ENCODE data around the gene PCK2.

PCK2 gene

DNA sequence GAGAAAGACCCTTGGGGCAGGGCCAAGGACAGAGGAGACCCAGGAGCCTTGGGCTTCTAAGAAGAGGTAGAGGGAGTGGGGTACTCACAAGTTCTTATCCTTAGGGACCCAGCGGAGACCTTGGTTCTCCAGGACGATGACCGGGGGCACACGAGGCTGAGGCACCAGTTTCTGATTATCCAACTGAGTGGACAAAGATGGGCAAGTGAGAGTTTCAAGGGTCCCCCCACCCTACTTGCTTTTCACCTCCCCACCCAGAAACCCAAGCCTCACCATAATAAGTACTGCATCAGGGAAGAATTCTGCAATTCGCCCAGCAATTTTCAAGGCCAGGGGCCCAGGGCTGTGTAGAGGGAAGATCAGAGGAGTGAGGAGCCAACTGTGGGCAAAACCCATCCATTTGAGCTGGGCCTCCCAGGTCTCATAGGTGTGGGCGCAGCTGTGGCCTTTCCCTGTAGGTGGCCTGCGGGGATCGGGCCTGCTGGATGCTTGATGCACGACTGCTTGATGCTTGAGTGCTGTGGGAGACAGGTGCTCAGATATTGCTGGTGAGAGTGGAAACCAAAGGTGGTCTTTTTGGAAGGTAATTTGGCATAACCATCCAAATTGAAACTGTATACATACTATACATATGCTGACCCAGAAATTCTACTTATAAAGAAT is 45.3 kb downstream of the PCK2 start:
- peak; percentile 2 for DNase-seq

DNA sequence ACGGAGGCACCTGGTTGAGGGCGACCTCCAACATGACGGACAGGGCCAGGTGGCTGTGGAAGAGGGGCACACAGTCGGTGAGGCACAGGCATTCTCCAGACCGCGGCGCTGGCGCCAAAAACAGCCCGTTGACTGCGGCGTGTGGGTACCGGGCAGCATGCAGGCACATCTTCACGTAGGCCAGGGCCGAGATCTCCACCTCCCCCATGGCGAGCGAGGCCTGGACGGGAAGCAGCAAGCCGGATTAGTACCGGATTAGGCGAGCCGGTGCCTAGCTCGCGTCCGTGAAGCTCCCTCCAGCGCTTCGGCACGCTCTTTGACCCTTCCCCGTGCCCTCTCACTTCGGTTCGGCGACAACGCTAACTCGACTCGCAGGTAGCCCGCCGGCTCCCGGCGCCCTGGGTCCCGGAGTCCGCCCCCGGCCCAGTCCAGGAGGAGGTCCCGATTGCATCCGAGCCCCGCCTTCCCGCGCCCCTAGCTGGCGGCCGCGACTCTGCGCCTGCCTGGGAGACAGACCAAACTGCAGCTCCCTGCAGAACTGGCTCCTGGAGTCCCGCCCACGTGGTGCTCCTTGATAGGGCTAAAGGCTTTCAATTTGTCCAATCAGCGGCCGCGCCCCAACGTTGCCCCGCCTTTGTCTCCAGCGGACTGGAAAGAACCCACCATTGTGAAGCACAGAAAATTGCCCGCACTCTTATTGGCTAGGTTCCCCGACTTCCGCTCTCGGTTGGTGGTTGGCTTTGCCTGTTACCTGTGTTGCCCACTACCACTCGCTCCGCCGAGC is 47.2 kb downstream of the PCK2 start, which contains the start of gene EMC9:
TSS of gene EMC9 (minus strand) at position 495 of the 784 bp plus-strand sequence. CDS start at position 208, 287 bp downstream.
- DNase-seq, result peak; percentile 100

DNA sequence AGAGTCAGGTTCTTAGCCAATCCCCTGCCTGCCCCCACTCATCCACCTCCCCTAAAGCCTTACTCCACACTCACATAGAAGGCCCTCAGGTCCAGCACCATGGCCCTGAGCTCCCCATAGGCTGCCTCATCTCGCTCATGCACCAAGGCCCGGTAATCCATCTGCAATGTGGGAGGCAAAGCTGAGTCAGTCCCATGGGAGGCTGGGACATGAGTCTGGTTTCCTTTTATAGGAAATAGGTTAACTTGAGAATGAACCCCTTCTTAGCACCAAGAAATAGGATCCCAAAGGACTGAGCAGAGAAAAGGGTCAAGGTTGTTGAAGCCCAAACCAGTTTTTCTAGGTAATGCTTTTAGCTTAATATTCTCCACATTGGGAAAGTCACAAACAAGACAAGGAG is 49.4 kb downstream of the PCK2 start:
- DNase-seq, result no peak

DNA sequence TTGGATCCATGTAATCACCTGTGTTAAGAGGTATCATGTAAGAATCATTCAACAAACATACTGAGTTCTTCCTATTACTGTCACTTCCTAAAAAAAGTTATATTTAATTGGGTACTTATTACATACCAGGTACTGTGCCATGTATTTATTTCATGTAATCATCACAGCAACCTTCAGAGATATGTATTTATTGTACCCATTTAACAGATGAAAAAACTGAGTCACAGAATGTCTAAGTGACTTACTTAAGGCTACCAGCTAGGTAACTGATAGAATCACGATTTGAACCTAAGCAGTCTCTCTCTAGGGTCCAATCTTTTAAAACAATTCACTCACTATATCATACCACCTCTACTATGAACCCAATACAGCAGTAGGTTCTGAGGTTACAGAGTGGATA is 50.3 kb downstream of the PCK2 start:
- no peak for DNase-seq

DNA sequence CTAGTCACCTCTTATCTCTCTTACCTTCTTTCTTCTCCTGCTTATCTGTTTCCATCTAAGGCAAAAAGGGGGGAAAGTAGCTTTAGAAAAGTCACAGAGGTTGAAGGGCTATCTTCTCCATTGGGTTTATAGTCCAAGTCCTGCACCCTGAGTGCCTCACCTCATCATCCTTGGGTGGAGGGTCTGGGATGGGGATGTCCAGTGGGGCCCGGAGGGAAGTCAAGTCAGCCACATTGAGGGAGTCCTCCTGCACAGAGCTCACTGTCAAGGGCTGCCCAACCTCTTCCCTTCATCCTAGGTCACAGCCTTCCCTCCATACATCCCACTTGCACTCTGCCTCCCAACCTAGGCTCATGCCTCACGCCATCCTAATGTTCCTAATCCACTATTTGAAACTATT is 51.1 kb downstream of the PCK2 start:
- DNase-seq, result no peak

DNA sequence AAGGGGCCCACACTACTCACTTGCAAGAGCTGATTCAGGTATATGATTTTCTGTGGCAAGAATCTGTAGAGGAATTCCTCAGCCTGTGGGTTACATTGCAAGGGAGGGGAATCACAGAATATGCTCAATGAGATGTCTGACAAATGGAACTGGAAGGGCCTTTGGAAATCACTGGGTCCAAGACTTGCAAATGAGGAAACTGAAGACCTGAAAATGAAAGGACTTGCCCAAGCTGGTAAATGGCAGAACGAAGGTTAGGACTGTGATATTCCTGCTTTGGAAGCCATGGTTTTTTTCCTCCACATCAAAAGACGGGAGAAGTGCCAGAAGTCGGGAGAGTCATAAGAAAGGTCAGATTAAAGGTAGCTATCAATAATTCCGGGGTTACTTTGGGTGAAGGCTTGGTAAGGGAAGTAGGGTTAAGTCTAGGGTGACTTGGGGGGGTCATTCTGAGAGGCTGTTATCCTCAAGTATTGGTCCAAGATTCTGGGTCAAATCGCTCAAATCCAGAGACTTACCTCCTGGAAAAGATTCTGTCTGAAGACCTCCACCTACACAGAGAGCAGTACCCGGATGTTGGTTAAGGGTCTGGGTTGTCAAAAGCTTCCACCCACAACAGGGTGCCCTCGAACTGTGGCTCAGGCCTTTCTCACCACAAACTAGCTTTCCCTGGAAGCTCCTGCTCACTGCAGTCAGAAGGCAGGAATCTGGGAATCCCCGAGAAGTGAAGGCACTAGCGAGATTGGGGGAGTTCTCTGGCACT is 51.8 kb downstream of the PCK2 start:
- no peak for DNase-seq

DNA sequence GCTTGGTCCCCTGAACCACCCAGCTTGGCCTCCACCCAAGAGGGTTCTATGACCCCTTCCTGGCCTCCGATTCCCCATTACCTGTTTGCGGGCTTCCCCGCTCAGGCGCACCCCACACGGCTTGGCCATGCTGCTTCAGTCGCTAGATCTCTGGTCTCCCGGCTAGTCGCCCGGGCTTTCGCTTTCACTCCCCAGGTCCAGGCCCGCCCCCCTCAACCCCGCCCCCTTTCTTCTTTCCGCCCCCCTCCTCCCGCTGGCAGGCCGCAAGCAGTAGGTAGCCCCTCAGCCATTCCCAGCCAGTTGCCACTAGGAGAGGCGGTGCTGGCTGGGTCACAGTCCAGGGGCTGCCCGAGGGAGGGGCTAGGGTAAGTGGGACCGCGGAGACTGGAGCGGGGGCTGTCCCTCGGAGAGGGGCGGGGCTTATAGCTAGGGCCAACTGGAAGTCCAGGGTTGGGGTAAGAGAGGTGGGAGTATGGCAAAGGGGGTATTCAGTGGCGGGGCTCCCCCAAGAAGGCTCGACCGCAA is 52.4 kb downstream of the PCK2 start, which contains the start of gene PSME2:
TSS of gene PSME2 (minus strand) at position 158 of the 525 bp plus-strand sequence. CDS start at position 129, 29 bp downstream.
- DNase-seq, result peak; percentile 98

DNA sequence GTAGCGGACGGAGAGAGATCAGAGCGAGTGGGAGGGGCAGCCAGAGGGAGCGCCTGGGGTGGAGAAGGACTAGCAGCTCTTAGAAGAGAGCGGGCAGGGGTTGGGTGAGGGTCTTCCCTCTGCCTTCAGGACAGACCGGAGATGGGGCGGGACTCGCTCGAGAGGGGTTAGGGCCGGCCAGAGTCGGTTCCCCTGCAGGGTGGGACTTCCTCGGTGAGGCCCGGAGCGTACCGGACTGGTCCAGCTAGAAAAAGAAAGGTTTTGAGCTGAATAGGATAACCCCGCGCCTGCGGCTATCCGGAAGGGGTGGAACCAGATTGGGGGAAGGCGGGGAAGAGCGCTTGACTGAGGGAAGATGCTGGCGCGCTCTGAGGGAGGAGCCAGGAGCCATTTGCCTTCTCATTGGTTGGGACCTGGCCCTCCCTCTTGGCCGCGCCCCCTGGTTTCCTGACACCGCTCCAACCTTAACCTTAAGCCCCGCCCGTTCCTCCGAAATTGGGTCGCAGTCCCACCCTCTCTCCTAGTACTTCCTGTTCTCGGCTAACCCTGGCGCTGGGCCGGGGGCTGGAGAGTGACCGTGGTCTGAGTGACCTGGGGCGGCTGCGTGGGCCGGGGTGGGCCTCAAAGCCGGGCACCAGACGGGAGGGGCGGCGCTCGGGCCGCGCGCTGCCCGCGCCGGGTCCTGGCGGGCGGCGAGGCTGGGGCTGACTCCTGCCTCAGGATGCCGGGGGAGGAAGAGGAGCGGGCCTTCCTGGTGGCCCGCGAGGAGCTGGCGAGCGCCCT is 53.1 kb downstream of the PCK2 start, which contains the start of gene RNF31:
TSS of gene RNF31 (plus strand) at position 521 of the 783 bp plus-strand sequence. CDS start at position 722, 201 bp downstream.
- peak; percentile 99 for DNase-seq

DNA sequence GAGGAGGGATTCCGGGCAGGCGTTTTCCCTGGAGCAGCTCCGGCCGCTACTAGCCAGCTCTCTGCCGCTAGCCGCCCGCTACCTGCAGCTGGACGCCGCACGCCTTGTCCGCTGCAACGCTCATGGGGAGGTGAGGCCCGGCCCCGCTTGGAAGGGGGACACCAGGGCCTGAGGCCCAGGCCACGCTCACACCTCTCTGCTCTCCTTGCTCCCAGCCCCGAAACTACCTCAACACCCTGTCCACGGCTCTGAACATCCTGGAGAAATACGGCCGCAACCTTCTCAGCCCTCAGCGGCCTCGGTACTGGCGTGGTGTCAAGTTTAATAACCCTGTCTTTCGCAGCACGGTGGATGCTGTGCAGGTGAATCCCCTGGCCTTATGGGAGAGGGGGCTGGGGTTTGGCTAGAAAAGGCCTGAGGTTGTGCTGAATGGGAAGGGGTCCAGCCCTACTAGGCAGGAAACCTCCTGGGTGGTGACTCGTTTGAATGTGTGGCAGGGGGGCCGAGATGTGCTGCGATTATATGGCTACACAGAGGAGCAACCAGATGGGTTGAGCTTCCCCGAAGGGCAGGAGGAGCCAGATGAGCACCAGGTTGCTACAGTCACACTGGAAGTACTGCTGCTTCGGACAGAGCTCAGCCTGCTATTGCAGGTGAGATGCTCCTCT is 53.8 kb downstream of the PCK2 start:
- DNase-seq, result peak; percentile 6

DNA sequence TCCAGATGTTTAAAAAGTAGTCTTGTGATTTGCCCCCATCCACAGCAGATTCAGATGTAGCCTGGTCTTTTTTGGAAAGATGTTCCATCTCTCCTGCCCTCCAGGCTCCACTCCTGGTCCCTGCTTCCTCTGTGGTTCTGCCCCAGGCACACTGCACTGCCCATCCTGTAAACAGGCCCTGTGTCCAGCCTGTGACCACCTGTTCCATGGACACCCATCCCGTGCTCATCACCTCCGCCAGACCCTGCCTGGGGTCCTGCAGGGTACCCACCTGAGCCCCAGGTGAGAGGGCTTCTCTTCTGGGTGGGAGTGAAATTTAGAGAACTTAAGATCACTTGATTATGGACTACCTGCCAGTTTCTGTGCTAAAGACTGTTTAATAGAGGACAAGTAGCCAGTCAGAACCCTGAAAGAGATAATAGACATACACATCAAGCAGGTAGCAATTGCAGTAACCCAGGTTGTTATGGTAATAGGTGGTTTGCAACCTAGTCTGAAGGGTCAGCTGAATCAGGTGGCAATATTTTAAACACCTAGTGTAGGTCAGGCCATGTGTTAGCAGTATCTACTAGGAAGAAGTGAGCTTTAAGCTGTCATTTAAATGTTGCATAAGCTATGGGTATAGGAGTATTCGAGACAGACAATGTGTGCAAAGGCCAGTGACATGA is 55.3 kb downstream of the PCK2 start:
- DNase-seq, result no peak

DNA sequence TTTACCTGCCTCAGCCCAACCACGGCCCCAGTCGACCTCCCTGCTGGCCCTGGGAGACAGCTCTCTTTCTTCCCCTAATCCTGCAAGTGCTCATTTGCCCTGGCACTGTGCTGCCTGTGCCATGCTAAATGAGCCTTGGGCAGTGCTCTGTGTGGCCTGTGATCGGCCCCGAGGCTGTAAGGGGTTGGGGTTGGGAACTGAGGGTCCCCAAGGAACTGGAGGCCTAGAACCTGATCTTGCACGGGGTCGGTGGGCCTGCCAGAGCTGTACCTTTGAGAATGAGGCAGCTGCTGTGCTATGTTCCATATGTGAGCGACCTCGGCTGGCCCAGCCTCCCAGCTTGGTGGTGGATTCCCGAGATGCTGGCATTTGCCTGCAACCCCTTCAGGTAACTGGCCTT is 56.0 kb downstream of the PCK2 start:
- DNase-seq, result no peak

DNA sequence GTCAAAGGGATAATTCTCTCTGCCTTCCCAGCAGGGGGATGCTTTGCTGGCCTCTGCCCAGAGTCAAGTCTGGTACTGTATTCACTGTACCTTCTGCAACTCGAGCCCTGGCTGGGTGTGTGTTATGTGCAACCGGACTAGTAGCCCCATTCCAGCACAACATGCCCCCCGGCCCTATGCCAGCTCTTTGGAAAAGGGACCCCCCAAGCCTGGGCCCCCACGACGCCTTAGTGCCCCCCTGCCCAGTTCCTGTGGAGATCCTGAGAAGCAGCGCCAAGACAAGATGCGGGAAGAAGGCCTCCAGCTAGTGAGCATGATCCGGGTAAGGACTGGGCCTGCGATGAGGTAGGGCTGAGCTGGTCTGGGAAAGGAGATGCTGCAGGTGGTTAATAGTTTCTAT is 56.5 kb downstream of the PCK2 start:
- no peak for DNase-seq

DNA sequence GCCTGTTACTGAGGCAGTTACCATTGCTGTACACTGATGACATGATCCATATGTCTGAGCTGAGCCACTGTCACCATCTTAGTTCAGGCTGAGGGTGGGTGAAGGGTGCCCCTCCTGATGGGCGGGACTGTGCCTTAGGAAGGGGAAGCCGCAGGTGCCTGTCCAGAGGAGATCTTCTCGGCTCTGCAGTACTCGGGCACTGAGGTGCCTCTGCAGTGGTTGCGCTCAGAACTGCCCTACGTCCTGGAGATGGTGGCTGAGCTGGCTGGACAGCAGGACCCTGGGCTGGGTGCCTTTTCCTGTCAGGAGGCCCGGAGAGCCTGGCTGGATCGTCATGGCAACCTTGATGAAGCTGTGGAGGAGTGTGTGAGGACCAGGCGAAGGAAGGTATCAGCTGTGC is 56.9 kb downstream of the PCK2 start:
- DNase-seq, result no peak

DNA sequence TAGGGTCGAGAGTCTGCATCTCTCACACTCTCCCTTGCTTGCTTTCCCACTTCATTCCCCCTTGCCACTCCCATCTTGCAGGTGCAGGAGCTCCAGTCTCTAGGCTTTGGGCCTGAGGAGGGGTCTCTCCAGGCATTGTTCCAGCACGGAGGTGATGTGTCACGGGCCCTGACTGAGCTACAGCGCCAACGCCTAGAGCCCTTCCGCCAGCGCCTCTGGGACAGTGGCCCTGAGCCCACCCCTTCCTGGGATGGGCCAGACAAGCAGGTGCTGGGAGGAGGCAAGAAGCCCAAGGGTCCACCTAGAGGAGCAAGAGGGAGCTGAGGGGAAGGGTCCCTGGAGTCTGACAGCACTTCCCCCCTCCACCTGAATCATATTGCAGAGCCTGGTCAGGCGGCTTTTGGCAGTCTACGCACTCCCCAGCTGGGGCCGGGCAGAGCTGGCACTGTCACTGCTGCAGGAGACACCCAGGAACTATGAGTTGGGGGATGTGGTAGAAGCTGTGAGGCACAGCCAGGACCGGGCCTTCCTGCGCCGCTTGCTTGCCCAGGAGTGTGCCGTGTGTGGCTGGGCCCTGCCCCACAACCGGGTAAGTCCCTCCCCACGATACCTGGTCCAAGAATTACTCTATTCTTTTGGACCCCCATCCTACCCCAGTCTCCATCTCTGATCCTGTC is 57.4 kb downstream of the PCK2 start:
- DNase-seq, result no peak
